Measurements from ENCODE around the gene PIGZ.

Gene PIGZ

GRCh38 chr3:196968233-196969133 lies at the start of gene PIGZ:
TSS of gene PIGZ (minus strand) at chr3:196968833. CDS start at chr3:196952031, 16,802 bp downstream.
- peak; percentile 29 for DNase-seq

GRCh38 chr3:197017003-197017402 lies 48.4 kb upstream of the PIGZ start:
- DNase-seq: no peak

GRCh38 chr3:197015790-197016736 lies 47.4 kb upstream of the PIGZ start:
- DNase-seq: no peak

- no peak for DNase-seq
Observed at GRCh38 chr3:197014942-197015575, 46.4 kb upstream of the PIGZ start.

GRCh38 chr3:197014024-197014423 lies 45.4 kb upstream of the PIGZ start:
- no peak for DNase-seq

GRCh38 chr3:197012540-197012883 lies 43.9 kb upstream of the PIGZ start:
- DNase-seq: no peak

GRCh38 chr3:197011780-197012539 lies 43.3 kb upstream of the PIGZ start:
- no peak for DNase-seq

- no peak for DNase-seq
Observed at GRCh38 chr3:197010556-197011351, 42.1 kb upstream of the PIGZ start.

- no peak for DNase-seq
Observed at GRCh38 chr3:197009532-197010019, 40.9 kb upstream of the PIGZ start.

- no peak for DNase-seq
Observed at GRCh38 chr3:197008436-197009209, 40.0 kb upstream of the PIGZ start.

GRCh38 chr3:197007953-197008352 lies 39.3 kb upstream of the PIGZ start:
- no peak for DNase-seq

- no peak for DNase-seq
Observed at GRCh38 chr3:197007296-197007940, 38.8 kb upstream of the PIGZ start.

- no peak for DNase-seq
Observed at GRCh38 chr3:197006860-197007259, 38.2 kb upstream of the PIGZ start.

- DNase-seq: no peak
Observed at GRCh38 chr3:197006446-197006845, 37.8 kb upstream of the PIGZ start.

GRCh38 chr3:197003461-197004385 lies 35.1 kb upstream of the PIGZ start:
- peak; percentile 45 for DNase-seq

- peak; percentile 77 for DNase-seq
Observed at GRCh38 chr3:197002701-197003454, 34.2 kb upstream of the PIGZ start.

GRCh38 chr3:197001972-197002700 lies 33.5 kb upstream of the PIGZ start:
- peak; percentile 36 for DNase-seq
